HG03520 (cell line): Measurements from ENCODE around the gene PAX4.
A peak's percentile ranks its signal among the peaks of the same experiment; 100 is the strongest.

ENCODE experiments used
- ATAC-seq: cut with Tn5 transposase; IDR thresholded peaks from one replicate; pipeline ENCODE4 v1.9.1; 2021; ENCODE audit warnings: mild to moderate bottlenecking, moderate library complexity; ENCODE audit not compliant: unreplicated experiment

PAX4 gene

GRCh38 chr7:127629268-127629854 is 11.4 kb upstream of the PAX4 start:
- no peak for ATAC-seq

GRCh38 chr7:127628445-127628844 is 10.5 kb upstream of the PAX4 start:
- no peak for ATAC-seq

GRCh38 chr7:127625331-127625730 is 7.4 kb upstream of the PAX4 start:
- no peak for ATAC-seq

GRCh38 chr7:127620406-127621233 is 2.7 kb upstream of the PAX4 start:
- no peak for ATAC-seq

GRCh38 chr7:127619681-127620405 is 1.9 kb upstream of the PAX4 start:
- ATAC-seq: no peak

- ATAC-seq: no peak
These were observed 833 bp upstream of the PAX4 start for GRCh38 chr7:127618775-127619174.

- ATAC-seq: no peak
These were observed 1.2 kb downstream of the PAX4 start for GRCh38 chr7:127616724-127617123.

- no peak for ATAC-seq
These were observed 5.7 kb downstream of the PAX4 start for GRCh38 chr7:127612263-127612662.

GRCh38 chr7:127609297-127609696 is 8.6 kb downstream of the PAX4 start:
- no peak for ATAC-seq

GRCh38 chr7:127608446-127608845 is 9.5 kb downstream of the PAX4 start:
- no peak for ATAC-seq

- no peak for ATAC-seq
These were observed 17.1 kb downstream of the PAX4 start for GRCh38 chr7:127600885-127601284.

GRCh38 chr7:127598318-127598717 is 19.6 kb downstream of the PAX4 start:
- ATAC-seq: no peak

GRCh38 chr7:127595737-127596136 is 22.2 kb downstream of the PAX4 start:
- ATAC-seq: no peak

GRCh38 chr7:127594490-127594889 is 23.5 kb downstream of the PAX4 start:
- ATAC-seq: no peak

GRCh38 chr7:127592550-127592949 is 25.4 kb downstream of the PAX4 start:
- no peak for ATAC-seq

GRCh38 chr7:127591591-127591990 is 26.4 kb downstream of the PAX4 start:
- ATAC-seq: no peak

- ATAC-seq: no peak
These were observed 26.8 kb downstream of the PAX4 start for GRCh38 chr7:127591189-127591588.

- ATAC-seq: no peak
These were observed 28.0 kb downstream of the PAX4 start for GRCh38 chr7:127589896-127590295.

- peak; percentile 2 for ATAC-seq
These were observed 29.1 kb downstream of the PAX4 start for GRCh38 chr7:127588697-127589482.

- peak; percentile 63 for ATAC-seq
These were observed 29.8 kb downstream of the PAX4 start, which contains the start of gene ARF5 for GRCh38 chr7:127588019-127588696. Gene ARF5, plus strand, starts transcription at chr7:127588411. Its CDS starts 88 bp downstream, at chr7:127588499.
